ENCODE results near the gene EXOC6B.
"Not testable (repeated sequence)": the region's sequence is repeated elsewhere in the genome, so short reads cannot be mapped to it uniquely, and the experiment has no call there.

Gene EXOC6B

GRCh38 chr2:72423756-72424155 lies 402.1 kb downstream of the EXOC6B start:
- no peak for DNase-seq

DNA sequence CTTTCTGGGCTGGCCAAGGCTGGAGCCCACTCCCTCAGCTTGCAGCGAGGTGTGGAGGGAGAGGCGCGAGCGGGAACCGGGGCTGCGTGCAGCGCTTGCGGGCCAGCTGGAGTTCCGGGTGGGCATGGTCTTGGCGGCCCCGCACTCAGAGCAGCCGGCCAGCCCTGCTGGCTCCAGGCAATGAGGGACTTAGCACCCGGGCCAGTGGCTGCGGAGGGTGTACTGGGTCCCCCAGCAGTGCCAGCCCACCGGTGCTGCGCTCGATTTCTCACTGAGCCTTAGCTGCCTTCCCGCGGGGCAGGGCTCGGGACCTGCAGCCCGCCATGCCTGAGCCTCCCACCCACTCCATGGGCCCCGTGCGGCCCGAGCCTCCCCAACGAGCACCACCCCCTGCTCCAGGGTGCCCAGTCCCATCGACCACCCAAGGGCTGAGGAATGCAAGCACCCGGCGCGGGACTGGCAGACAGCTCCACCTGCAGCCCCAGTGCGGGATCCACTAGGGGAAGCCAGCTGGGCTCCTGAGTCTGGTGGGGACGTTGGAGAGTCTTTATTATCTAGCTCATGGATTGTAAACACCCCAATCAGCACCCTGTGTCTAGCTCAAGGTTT lies 404.0 kb downstream of the EXOC6B start:
- DNase-seq, result not testable (repeated sequence)

DNA sequence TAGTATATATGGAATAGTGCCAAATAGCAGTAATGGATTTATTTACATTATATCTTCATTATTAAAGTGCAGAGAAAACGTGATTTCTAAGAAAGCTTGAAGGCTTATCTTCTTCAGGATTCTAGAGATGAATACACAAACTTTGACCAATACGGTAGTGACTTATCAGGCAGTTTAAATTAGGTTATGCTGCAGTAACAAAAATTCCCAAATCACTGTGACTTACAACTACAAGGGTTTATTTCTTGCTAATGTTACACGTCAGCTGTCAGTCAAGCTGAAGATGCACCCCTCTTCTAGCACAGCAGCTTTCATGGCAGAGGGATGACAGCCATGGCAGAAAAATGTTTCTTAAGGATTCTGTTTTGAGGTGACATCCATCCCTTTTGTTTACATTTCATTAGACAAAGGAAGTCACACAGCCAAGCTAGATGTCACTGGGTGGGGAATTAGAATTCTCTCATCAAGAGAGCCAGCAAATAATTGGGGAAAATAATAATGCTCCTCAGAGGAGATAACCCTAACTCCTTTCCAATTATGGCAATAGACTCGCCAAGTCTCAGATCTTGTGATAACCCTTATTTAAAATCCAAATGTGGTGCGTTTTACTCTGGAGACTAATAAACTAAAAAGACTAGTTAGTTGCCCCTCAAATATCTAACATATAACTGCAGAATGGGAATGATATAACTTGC lies 409.9 kb downstream of the EXOC6B start:
- DNase-seq, result no peak

GRCh38 chr2:72415241-72415661 lies 410.6 kb downstream of the EXOC6B start:
- DNase-seq, result no peak

GRCh38 chr2:72414137-72414760 lies 411.6 kb downstream of the EXOC6B start:
- DNase-seq, result no peak

DNA sequence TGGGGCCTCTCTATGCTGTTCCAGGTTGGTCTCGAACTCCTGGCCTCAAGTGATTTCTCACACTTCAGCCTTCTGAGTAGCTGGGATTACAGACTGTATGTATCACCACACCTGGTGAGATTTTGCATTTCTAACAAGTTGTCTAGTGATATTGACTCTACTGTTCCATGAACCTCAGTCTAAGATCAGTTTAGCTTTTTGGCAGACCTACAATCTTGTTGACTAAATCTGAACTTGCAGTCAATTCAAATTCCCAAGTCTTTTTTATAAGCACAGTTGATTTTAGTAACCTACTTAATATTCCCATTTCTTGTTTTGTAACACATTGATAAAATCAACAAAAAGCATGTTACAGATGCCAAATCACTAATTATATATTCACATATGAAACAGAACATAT lies 412.1 kb downstream of the EXOC6B start:
- DNase-seq, result no peak

GRCh38 chr2:72412214-72412613 lies 413.6 kb downstream of the EXOC6B start:
- no peak for DNase-seq

DNA sequence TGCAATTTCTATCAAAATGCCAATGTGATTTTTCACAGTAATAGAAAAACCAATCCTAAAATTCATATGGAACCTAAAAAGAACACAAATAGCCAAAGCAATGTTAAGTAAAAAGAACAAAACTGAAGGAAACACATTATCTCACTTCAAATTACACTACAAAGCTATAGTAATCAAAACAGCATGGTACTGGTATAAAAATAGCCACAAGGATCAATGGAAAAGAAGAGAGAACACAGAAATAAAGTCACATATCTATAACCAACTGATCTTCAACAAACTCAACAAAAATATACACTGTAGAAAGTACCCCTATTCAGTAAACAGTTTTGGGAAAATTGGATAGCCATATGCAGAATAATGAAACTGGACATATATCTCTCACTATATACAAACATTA lies 426.0 kb downstream of the EXOC6B start:
- no peak for DNase-seq

GRCh38 chr2:72395096-72395495 lies 430.7 kb downstream of the EXOC6B start:
- no peak for DNase-seq

DNA sequence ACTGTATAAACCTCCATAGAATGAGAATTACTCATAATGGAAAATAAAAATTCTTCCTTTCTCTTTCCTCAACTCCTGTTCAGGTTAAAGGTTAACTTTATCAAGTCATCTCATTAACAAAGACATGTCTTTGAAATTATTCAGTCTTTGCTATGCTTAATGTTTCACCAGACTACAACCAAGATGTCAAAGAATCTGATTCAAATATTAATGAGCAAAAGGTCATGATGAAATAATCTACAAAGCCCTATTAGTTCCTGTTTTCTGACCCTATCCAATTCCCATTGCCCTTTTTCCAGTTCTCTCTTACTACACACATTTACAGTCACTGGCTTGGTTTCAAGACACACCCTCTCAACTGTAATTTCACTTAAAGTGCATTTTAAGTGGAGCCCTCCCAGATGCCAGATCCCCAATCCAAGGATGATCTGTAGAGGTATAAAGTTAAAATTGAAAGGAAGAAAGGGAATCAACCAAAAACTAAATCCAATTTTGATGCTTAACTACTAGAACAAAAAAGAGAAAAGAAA lies 431.2 kb downstream of the EXOC6B start:
- no peak for DNase-seq

GRCh38 chr2:72389447-72389846 lies 436.4 kb downstream of the EXOC6B start:
- DNase-seq, result no peak

DNA sequence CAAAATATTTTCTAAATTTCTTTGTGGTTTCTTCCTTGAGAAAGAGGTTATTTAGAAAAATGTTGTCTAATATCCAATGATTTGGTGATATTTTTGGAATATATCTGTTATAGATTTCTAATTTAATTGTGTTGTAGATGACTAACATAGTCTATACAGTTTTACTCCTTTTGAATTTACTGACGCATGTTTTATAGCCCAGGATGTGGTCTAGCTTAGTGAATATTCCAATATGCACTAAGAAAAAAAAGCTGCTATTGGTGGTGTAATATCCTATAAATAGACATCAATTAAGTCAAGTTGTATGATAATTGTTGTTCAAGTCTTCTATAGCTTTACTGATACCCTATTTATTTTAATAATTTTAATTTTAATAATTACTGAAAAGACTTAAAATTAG lies 437.6 kb downstream of the EXOC6B start:
- no peak for DNase-seq

GRCh38 chr2:72386288-72386687 lies 439.5 kb downstream of the EXOC6B start:
- no peak for DNase-seq

- DNase-seq, result no peak
Measured at GRCh38 chr2:72378753-72379348, 447.0 kb downstream of the EXOC6B start.

- DNase-seq, result no peak
Measured at GRCh38 chr2:72367530-72368225, 458.2 kb downstream of the EXOC6B start.

DNA sequence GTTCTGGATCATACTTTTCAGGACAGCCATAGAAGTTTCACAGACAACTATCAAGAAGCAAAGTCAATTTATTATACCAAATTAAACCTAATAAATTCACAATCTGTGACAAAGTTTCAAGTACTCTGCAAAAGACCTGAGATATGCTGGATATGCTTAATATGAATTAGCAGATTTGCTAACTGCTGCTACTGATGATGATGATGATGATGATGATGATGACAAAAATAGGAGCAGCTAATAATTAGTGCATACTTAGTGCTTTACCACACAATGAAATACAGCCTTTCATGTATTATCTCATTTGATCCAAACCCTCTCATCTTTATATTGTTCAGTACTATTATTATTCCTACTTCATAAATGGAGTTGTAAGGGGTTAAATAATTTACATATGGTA lies 462.4 kb downstream of the EXOC6B start:
- DNase-seq, result no peak

- DNase-seq, result no peak
Measured at GRCh38 chr2:72362733-72363132, 463.1 kb downstream of the EXOC6B start.

DNA sequence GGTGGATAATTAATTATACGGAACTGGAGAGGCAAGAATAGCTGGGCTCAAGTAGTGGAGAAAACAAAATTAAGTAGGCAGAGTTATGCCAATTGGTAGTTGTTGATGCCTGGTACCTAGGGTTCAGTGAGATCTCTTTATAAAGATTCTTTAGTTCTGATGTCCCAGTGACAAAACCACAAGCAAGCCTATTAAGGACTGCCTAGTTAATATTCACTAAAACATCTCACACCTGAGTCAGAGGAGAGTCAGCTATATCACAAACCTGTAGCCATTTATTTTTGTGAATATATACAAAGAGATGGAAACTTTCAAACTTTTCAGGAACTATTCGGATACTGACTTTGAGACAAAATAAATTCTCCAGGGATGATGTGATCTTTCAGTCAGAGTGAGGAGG lies 464.3 kb downstream of the EXOC6B start:
- no peak for DNase-seq

- DNase-seq, result no peak
Measured at GRCh38 chr2:72361042-72361441, 464.8 kb downstream of the EXOC6B start.

- DNase-seq, result no peak
Measured at GRCh38 chr2:72350852-72351251, 475.0 kb downstream of the EXOC6B start.

DNA sequence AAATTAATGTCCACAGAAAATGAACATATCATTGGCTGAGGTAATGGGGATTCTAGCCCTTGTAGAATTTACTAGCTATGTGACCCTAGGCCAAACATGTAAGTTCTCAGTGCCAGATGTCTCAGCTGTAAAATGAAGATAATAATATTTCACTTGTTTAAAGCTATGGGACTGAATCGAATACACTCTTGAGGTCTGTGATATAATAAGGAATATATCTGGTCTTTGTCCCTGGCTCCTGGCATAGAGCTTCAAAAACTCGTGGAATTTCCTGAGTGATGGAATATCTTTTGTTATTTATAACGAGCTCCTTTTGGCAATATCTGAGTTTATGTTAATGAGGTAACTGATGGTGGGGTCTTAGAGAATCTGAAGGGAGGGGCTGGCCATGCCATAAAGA lies 476.8 kb downstream of the EXOC6B start:
- DNase-seq, result no peak

- DNase-seq, result no peak
Measured at GRCh38 chr2:72347081-72347480, 478.8 kb downstream of the EXOC6B start.

DNA sequence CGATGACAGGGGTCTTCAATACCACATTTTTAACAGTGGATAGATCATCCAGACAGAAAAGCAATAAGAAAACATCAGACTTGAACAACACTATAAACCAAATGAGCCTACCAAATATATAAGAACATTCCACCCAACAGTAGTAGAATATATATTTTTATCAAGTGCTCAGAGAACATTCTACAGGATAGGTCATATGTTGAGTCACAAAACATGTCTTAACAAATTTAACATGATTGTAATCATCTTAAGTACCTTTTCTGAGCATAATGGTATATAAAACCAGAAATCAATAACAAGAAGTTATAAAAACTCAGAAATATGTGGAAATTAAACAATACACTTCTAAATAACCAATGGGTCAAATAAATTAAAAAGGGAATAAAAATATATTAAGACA lies 484.2 kb downstream of the EXOC6B start:
- no peak for DNase-seq
